ENCODE results near the gene PSMG4. TPM values are rescaled to one million over a fixed set of nuclear protein-coding genes. Genes with fewer than 3 reads are reported as not detected.

The PSMG4 gene
- total RNA-seq, 2 donors from 2014 or later: 10.0 to 21.6 TPM

GRCh38 chr6:3261921-3262320, 3.2 kb downstream of the PSMG4 start:
- Histone ChIP-seq H3K9ac (ENCODE audit: low read depth in 2 of 2, low read length in 2 of 2) (no peak overlapping the region), H3K27ac (no peak overlapping the region), H3K36me3 (no peaks in the 10 kb centered on the region), H3K4me1 (no peaks in the 10 kb centered on the region), H3K27me3 (no peaks in the 10 kb centered on the region), H3K4me3 (no peak overlapping the region), H3K9me3 (no peaks in the 10 kb centered on the region)
- DNase-seq: no peak
- no peak for TF ChIP-seq CTCF (IDR thresholded peaks at IDR 0.05)
- intact Hi-C loops (cut with DNase I): no loop called here

- intact Hi-C loops (cut with DNase I): no loop called here
- TF ChIP-seq CTCF (IDR thresholded peaks at IDR 0.05): no peak
- Histone ChIP-seq H3K9me3 (no peaks in the 10 kb centered on the region), H3K27me3 (no peaks in the 10 kb centered on the region), H3K4me1 (no peaks in the 10 kb centered on the region), H3K36me3 (no peaks in the 10 kb centered on the region), H3K9ac (ENCODE audit: low read depth in 2 of 2, low read length in 2 of 2) (no peak overlapping the region), H3K27ac (no peak overlapping the region), H3K4me3 (no peak overlapping the region)
- DNase-seq: no peak
Observed at GRCh38 chr6:3263096-3263495, 4.3 kb downstream of the PSMG4 start.

GRCh38 chr6:3264356-3264755, 5.6 kb downstream of the PSMG4 start:
- H3K27ac ChIP-seq: no peak overlapping the region
- DNase-seq: no peak
- H3K4me1 ChIP-seq: no peaks in the 10 kb centered on the region
- H3K4me3 ChIP-seq: no peak overlapping the region
- H3K36me3 ChIP-seq: no peaks in the 10 kb centered on the region
- H3K9ac ChIP-seq (ENCODE audit: low read depth in 2 of 2, low read length in 2 of 2): no peak overlapping the region
- H3K27me3 ChIP-seq: no peaks in the 10 kb centered on the region
- no peak for TF ChIP-seq CTCF (IDR thresholded peaks at IDR 0.05)
- no peaks in the 10 kb centered on the region for H3K9me3 ChIP-seq
- intact Hi-C loops (cut with DNase I): no loop called here

- DNase-seq: no peak
- H3K9me3 ChIP-seq: no peaks in the 10 kb centered on the region
- no peaks in the 10 kb centered on the region for H3K27me3 ChIP-seq
- TF ChIP-seq CTCF (IDR thresholded peaks at IDR 0.05): no peak
- intact Hi-C loops (cut with DNase I): no loop called here
- H3K36me3 ChIP-seq: no peaks in the 10 kb centered on the region
- no peak overlapping the region for H3K9ac ChIP-seq (ENCODE audit: low read depth in 2 of 2, low read length in 2 of 2)
- no peaks in the 10 kb centered on the region for H3K4me1 ChIP-seq
- H3K4me3 ChIP-seq: no peak overlapping the region
- no peak overlapping the region for H3K27ac ChIP-seq
Observed at GRCh38 chr6:3265671-3266070, 6.9 kb downstream of the PSMG4 start.

- no peaks in the 10 kb centered on the region for H3K9me3 ChIP-seq
- H3K4me1 ChIP-seq: no peaks in the 10 kb centered on the region
- H3K4me3 ChIP-seq: no peak overlapping the region
- H3K9ac ChIP-seq (ENCODE audit: low read depth in 2 of 2, low read length in 2 of 2): no peak overlapping the region
- H3K36me3 ChIP-seq: no peaks in the 10 kb centered on the region
- H3K27ac ChIP-seq: no peak overlapping the region
- TF ChIP-seq CTCF (IDR thresholded peaks at IDR 0.05): no peak
- H3K27me3 ChIP-seq: no peaks in the 10 kb centered on the region
- DNase-seq: no peak
- intact Hi-C loops (cut with DNase I): no loop called here
Observed at GRCh38 chr6:3266170-3266569, 7.4 kb downstream of the PSMG4 start.

GRCh38 chr6:3267162-3267561, 8.4 kb downstream of the PSMG4 start:
- no peak overlapping the region for H3K9ac ChIP-seq (ENCODE audit: low read depth in 2 of 2, low read length in 2 of 2)
- intact Hi-C loops (cut with DNase I): no loop called here
- no peak overlapping the region for H3K4me3 ChIP-seq
- H3K4me1 ChIP-seq: no peaks in the 10 kb centered on the region
- H3K9me3 ChIP-seq: no peaks in the 10 kb centered on the region
- no peak for DNase-seq
- TF ChIP-seq CTCF (IDR thresholded peaks at IDR 0.05): no peak
- no peaks in the 10 kb centered on the region for H3K36me3 ChIP-seq
- H3K27ac ChIP-seq: no peak overlapping the region
- no peaks in the 10 kb centered on the region for H3K27me3 ChIP-seq
